ENCODE data around the gene DYRK4. TPM values are rescaled to one million over a fixed set of nuclear protein-coding genes. Genes with fewer than 3 reads are reported as not detected.

Gene DYRK4
- total RNA-seq, 1 experiment from 2014 or later = 8.8 TPM

- peaks cover 3% of the 10 kb centered on the region for H3K27me3 Mint-ChIP-seq (ENCODE audit: low read depth)
- ChIA-PET CTCF (interaction anchor here (0.6 to 1.3 kb wide), 7 partner anchors 14 to 268 kb away, joined by 3 to 6 read pairs (median 3); partner anchors contain the start of genes AKAP3, DYRK4 and NDUFA9), POLR2A (no interaction called here)
- H3K4me1 Mint-ChIP-seq = peaks cover 24% of the 10 kb centered on the region
- H3K4me3 Mint-ChIP-seq = no peak overlapping the region
- ATAC-seq (peak; percentile 98), DNase-seq (ENCODE audit: low spot score) (peak; percentile 39)
- peaks cover 8% of the 10 kb centered on the region for H3K9me3 Mint-ChIP-seq
- H3K36me3 Mint-ChIP-seq = no peaks in the 10 kb centered on the region
- H3K27ac Mint-ChIP-seq = no peak overlapping the region
- no peak for TF ChIP-seq TCF7 (CRISPR knock-in tag; IDR thresholded peaks at IDR 0.05; ENCODE audit: low read depth)
- TF ChIP-seq CREB1 (CRISPR knock-in tag; IDR thresholded peaks at IDR 0.05) = no peak
Measured at GRCh38 chr12:4587108-4587507, 25.1 kb downstream of the DYRK4 start.

GRCh38 chr12:4588916-4589315 is 26.9 kb downstream of the DYRK4 start:
- Mint-ChIP-seq H3K4me3 (no peak overlapping the region), H3K27ac (no peak overlapping the region), H3K9me3 (peaks cover 8% of the 10 kb centered on the region), H3K4me1 (peaks cover 18% of the 10 kb centered on the region), H3K27me3 (ENCODE audit: low read depth) (peaks cover 3% of the 10 kb centered on the region), H3K36me3 (no peaks in the 10 kb centered on the region)
- ChIA-PET POLR2A (no interaction called here), CTCF (no interaction called here)
- no peak for ATAC-seq
- TF ChIP-seq E2F1 (CRISPR knock-in tag; IDR thresholded peaks at IDR 0.05) (no peak), NR1H2 (CRISPR knock-in tag; IDR thresholded peaks at IDR 0.05) (no peak), FOXJ3 (CRISPR knock-in tag; IDR thresholded peaks at IDR 0.05; ENCODE audit: borderline replicate concordance) (no peak)
- DNase-seq (ENCODE audit: low spot score) = no peak

GRCh38 chr12:4589941-4590340 is 27.9 kb downstream of the DYRK4 start:
- Mint-ChIP-seq H3K36me3 (no peaks in the 10 kb centered on the region), H3K4me3 (no peak overlapping the region), H3K27me3 (ENCODE audit: low read depth) (no peaks in the 10 kb centered on the region; the same call in 1 of the 2 replicates), H3K4me1 (peaks cover 14% of the 10 kb centered on the region), H3K9me3 (peaks cover 8% of the 10 kb centered on the region), H3K27ac (no peak overlapping the region)
- POLR2A ChIA-PET = no interaction called here
- TF ChIP-seq ZBTB21 (CRISPR knock-in tag; IDR thresholded peaks at IDR 0.05; ENCODE audit: borderline replicate concordance) (no peak), E2F5 (CRISPR knock-in tag; IDR thresholded peaks at IDR 0.05) (no peak), NFYB (CRISPR knock-in tag; conservative IDR thresholded peaks at IDR 0.05; ENCODE audit: low read depth) (no peak), GTF2I (CRISPR knock-in tag; conservative IDR thresholded peaks at IDR 0.05) (no peak), MXD4 (CRISPR knock-in tag; IDR thresholded peaks at IDR 0.05; ENCODE audit: borderline replicate concordance) (no peak), E2F1 (CRISPR knock-in tag; IDR thresholded peaks at IDR 0.05) (no peak)
- ATAC-seq (no peak), DNase-seq (ENCODE audit: low spot score) (no peak)
- CTCF ChIA-PET = interaction anchor here (5.9 kb wide), 1 partner anchor 14 kb away, joined by 38 read pairs; no protein-coding TSS in a partner anchor

- H3K4me1 Mint-ChIP-seq = peaks cover 10% of the 10 kb centered on the region
- no peaks in the 10 kb centered on the region; the same call in 1 of the 2 replicates for H3K27me3 Mint-ChIP-seq (ENCODE audit: low read depth)
- H3K36me3 Mint-ChIP-seq = no peaks in the 10 kb centered on the region
- no peak for ATAC-seq
- ChIA-PET CTCF (interaction anchor here (1.4 to 5.9 kb wide), 2 partner anchors 13 to 167 kb away, joined by 3 to 38 read pairs; no protein-coding TSS in a partner anchor), POLR2A (no interaction called here)
- H3K9me3 Mint-ChIP-seq = peaks cover 5% of the 10 kb centered on the region
- H3K4me3 Mint-ChIP-seq = no peak overlapping the region
- DNase-seq (ENCODE audit: low spot score) = no peak
- no peak overlapping the region for H3K27ac Mint-ChIP-seq
- TF ChIP-seq E2F4 (CRISPR knock-in tag; IDR thresholded peaks at IDR 0.05; ENCODE audit: borderline replicate concordance, low read depth) (no peak), ZNF512 (CRISPR knock-in tag; IDR thresholded peaks at IDR 0.05; ENCODE audit: borderline replicate concordance) (no peak), ZNF232 (CRISPR knock-in tag; IDR thresholded peaks at IDR 0.05) (no peak), STAT6 (CRISPR knock-in tag; conservative IDR thresholded peaks at IDR 0.05; ENCODE audit: low read depth) (no peak), OVOL2 (CRISPR knock-in tag; IDR thresholded peaks at IDR 0.05; ENCODE audit: borderline replicate concordance) (no peak), CREM (CRISPR knock-in tag; IDR thresholded peaks at IDR 0.05) (no peak), USF1 (CRISPR knock-in tag; IDR thresholded peaks at IDR 0.05) (no peak), FOXJ3 (CRISPR knock-in tag; IDR thresholded peaks at IDR 0.05; ENCODE audit: borderline replicate concordance) (no peak)
Measured at GRCh38 chr12:4591180-4591687, 29.2 kb downstream of the DYRK4 start.
